Mesenchymal stem cell (in vitro differentiated cells and primary cell): ENCODE measurements around the gene DDX11.
"Not testable (repeated sequence)": the region's sequence is repeated elsewhere in the genome, so short reads cannot be mapped to it uniquely, and the experiment has no call there.

Experiments
- DNase-seq: peaks from one replicate; pipeline ENCODE4 v3.0.0-alpha.2; 2013
- H2AFZ ChIP-seq: one replicate; pipeline ENCODE4 v1.6.1; 2013; ENCODE audit warnings: low read depth, mild to moderate bottlenecking, control low read depth, inconsistent platforms, low read length, moderate library complexity
- H2AK5ac ChIP-seq: 2 replicates; pipeline ENCODE4 v1.6.1; 2013; ENCODE audit warnings: low read length, moderate library complexity, mild to moderate bottlenecking, inconsistent platforms; ENCODE audit not compliant: severe bottlenecking
- H2BK120ac ChIP-seq: one replicate; pipeline ENCODE4 v1.6.1; 2013; ENCODE audit warnings: low read depth, mild to moderate bottlenecking, inconsistent platforms, low read length, moderate library complexity
- H2BK12ac ChIP-seq, 2 experiments: one replicate each; pipeline ENCODE4 v1.6.1; 2013; ENCODE audit warnings: inconsistent platforms in 2 of 2, low read length in 2 of 2, mild to moderate bottlenecking in 2 of 2, moderate library complexity in 2 of 2, control low read depth in 1 of 2
- H2BK15ac ChIP-seq: one replicate; pipeline ENCODE4 v1.6.1; 2013; ENCODE audit warnings: mild to moderate bottlenecking, low read depth, inconsistent platforms; ENCODE audit not compliant: poor library complexity, severe bottlenecking
- H2BK5ac ChIP-seq: 2 replicates; pipeline ENCODE4 v1.6.1; 2013; ENCODE audit warnings: low read depth, mild to moderate bottlenecking, low read length, control low read depth, inconsistent platforms; ENCODE audit not compliant: poor library complexity, severe bottlenecking
- H3K14ac ChIP-seq, 2 experiments: one replicate each; pipeline ENCODE4 v1.6.1; 2013; ENCODE audit warnings: inconsistent platforms in 2 of 2, low read length in 2 of 2, control low read depth in 1 of 2, mild to moderate bottlenecking in 1 of 2, moderate library complexity in 1 of 2
- H3K18ac ChIP-seq, 2 experiments: one replicate each; pipeline ENCODE4 v1.6.1; 2013; ENCODE audit warnings: inconsistent platforms in 2 of 2, low read length in 2 of 2, control low read depth in 1 of 2, low read depth in 1 of 2, mild to moderate bottlenecking in 1 of 2
- H3K23ac ChIP-seq, 2 experiments: one replicate each; pipeline ENCODE4 v1.6.1; 2013; ENCODE audit warnings: inconsistent platforms in 2 of 2, low read length in 2 of 2, mild to moderate bottlenecking in 2 of 2, moderate library complexity in 2 of 2, control low read depth in 1 of 2
- H3K27ac ChIP-seq: 2 replicates; pipeline ENCODE4 v1.5.1; 2013; ENCODE audit warnings: mild to moderate bottlenecking, moderate library complexity, low read length, control low read depth, inconsistent platforms; ENCODE audit not compliant: poor library complexity, severe bottlenecking
- H3K27me3 ChIP-seq, 2 experiments: 2 replicates each; pipeline versions ENCODE4 v1.6.1 to v1.7.0; 2013; ENCODE audit warnings: low read length in 2 of 2, mild to moderate bottlenecking in 2 of 2, moderate library complexity in 2 of 2, control low read depth in 1 of 2, inconsistent platforms in 1 of 2; ENCODE audit not compliant: control insufficient read depth in 1 of 2, insufficient read depth in 1 of 2
- H3K36me3 ChIP-seq, 2 experiments: 2 replicates each; pipeline versions ENCODE4 v1.6.1 to v1.7.0; 2013; ENCODE audit warnings: low read length in 2 of 2, control low read depth in 1 of 2, inconsistent platforms in 1 of 2, low read depth in 1 of 2, mild to moderate bottlenecking in 1 of 2; ENCODE audit not compliant: insufficient read depth in 2 of 2, control insufficient read depth in 1 of 2
- H3K4ac ChIP-seq, 2 experiments: one replicate each; pipeline ENCODE4 v1.6.1; 2013; ENCODE audit warnings: inconsistent platforms in 2 of 2, low read length in 2 of 2, mild to moderate bottlenecking in 2 of 2, moderate library complexity in 2 of 2, control low read depth in 1 of 2, low read depth in 1 of 2
- H3K4me1 ChIP-seq: 2 replicates; pipeline ENCODE4 v1.6.1; 2013; ENCODE audit warnings: low read depth, low read length, control low read depth; ENCODE audit not compliant: control insufficient read depth, insufficient read depth
- H3K4me2 ChIP-seq: 2 replicates; pipeline ENCODE4 v1.6.1; 2013; ENCODE audit warnings: low read length, mild to moderate bottlenecking, inconsistent platforms; ENCODE audit not compliant: poor library complexity, severe bottlenecking
- H3K4me3 ChIP-seq, 2 experiments: 2 replicates each; pipeline versions ENCODE4 v1.5.1 to v1.7.0; 2013; ENCODE audit warnings: low read length in 2 of 2, mild to moderate bottlenecking in 2 of 2, control low read depth in 1 of 2, low read depth in 1 of 2; ENCODE audit not compliant: insufficient read depth in 1 of 2
- H3K79me1 ChIP-seq: replicated peaks from 2 replicates; pipeline ENCODE4 v1.6.1; 2013; ENCODE audit warnings: mild to moderate bottlenecking, control low read depth, low read length, inconsistent platforms; ENCODE audit not compliant: poor library complexity, severe bottlenecking
- H3K9ac ChIP-seq: 2 replicates; pipeline ENCODE4 v1.7.0; 2013; ENCODE audit warnings: mild to moderate bottlenecking, low read length, moderate library complexity
- H3K9me3 ChIP-seq: 2 replicates; pipeline ENCODE4 v1.7.0; 2013; ENCODE audit warnings: mild to moderate bottlenecking, low read length; ENCODE audit not compliant: control insufficient read depth
- H4K8ac ChIP-seq: one replicate; pipeline ENCODE4 v1.6.1; 2013; ENCODE audit warnings: inconsistent platforms, mild to moderate bottlenecking, low read length, moderate library complexity
- H4K91ac ChIP-seq: one replicate; pipeline ENCODE4 v1.6.1; 2013; ENCODE audit warnings: mild to moderate bottlenecking, low read length, inconsistent platforms
- WGBS: methylation state at CpG from one replicate; pipeline ENCODE4 v1.1.7; 2013; ENCODE audit warnings: mixed read lengths; 5-methylcytosine and 5-hydroxymethylcytosine counted together

The DDX11 gene

GRCh38 chr12:31103561-31103975, 29.9 kb downstream of the DDX11 start:
- not testable (repeated sequence) for H3K4me3 ChIP-seq, H2BK5ac ChIP-seq, H3K23ac ChIP-seq, H2AK5ac ChIP-seq, H3K79me1 ChIP-seq, H3K27me3 ChIP-seq, H3K4me2 ChIP-seq, H3K18ac ChIP-seq, H3K27ac ChIP-seq, H2BK15ac ChIP-seq, H2BK12ac ChIP-seq, DNase-seq, H4K91ac ChIP-seq, H3K4ac ChIP-seq, H3K14ac ChIP-seq, H4K8ac ChIP-seq, H3K9me3 ChIP-seq, H2AFZ ChIP-seq, H3K9ac ChIP-seq, H2BK120ac ChIP-seq, H3K4me1 ChIP-seq
- H3K36me3 ChIP-seq: peaks cover 0 to 52% of the 10 kb centered on the region in 2 experiments
- WGBS: 90% methylated on average over 16 of the region's 16 CpGs

- H3K4me3 ChIP-seq, H2BK120ac ChIP-seq, H2BK5ac ChIP-seq, H4K91ac ChIP-seq, H3K14ac ChIP-seq, H2BK12ac ChIP-seq, H3K4me2 ChIP-seq, H3K18ac ChIP-seq, H3K9ac ChIP-seq, H3K23ac ChIP-seq, H2AK5ac ChIP-seq, H4K8ac ChIP-seq, H3K27me3 ChIP-seq, H3K4ac ChIP-seq, H3K4me1 ChIP-seq, H3K9me3 ChIP-seq, DNase-seq, H2AFZ ChIP-seq, H2BK15ac ChIP-seq, H3K79me1 ChIP-seq, H3K27ac ChIP-seq: not testable (repeated sequence)
- 84% methylated on average over 4 of the region's 4 CpGs for WGBS
- H3K36me3 ChIP-seq: peaks cover 0 to 52% of the 10 kb centered on the region in 2 experiments
Observed at GRCh38 chr12:31104220-31104619, 30.6 kb downstream of the DDX11 start.

- 96% methylated on average over 11 of the region's 14 CpGs for WGBS
- H3K4ac ChIP-seq, H3K4me3 ChIP-seq, H3K4me2 ChIP-seq, H2BK12ac ChIP-seq, H3K79me1 ChIP-seq, H3K14ac ChIP-seq, H4K8ac ChIP-seq, H4K91ac ChIP-seq, H3K23ac ChIP-seq, H3K27me3 ChIP-seq, H3K4me1 ChIP-seq, H2AFZ ChIP-seq, H3K9me3 ChIP-seq, H3K27ac ChIP-seq, H2BK15ac ChIP-seq, H2BK120ac ChIP-seq, H3K18ac ChIP-seq, H2BK5ac ChIP-seq, DNase-seq, H2AK5ac ChIP-seq, H3K9ac ChIP-seq: not testable (repeated sequence)
- peaks cover 0 to 52% of the 10 kb centered on the region in 2 experiments for H3K36me3 ChIP-seq
Observed at GRCh38 chr12:31104773-31105172, 31.1 kb downstream of the DDX11 start.

GRCh38 chr12:31105668-31106067, 32.0 kb downstream of the DDX11 start:
- Histone ChIP-seq H3K36me3 (peaks cover 0 to 49% of the 10 kb centered on the region in 2 experiments), H3K9ac (no peak overlapping the region), H3K27me3 (no peaks in the 10 kb centered on the region), H3K14ac (no peak overlapping the region), H3K79me1 (no peaks in the 10 kb centered on the region), H3K4me2 (no peak overlapping the region), H2BK12ac (no peak overlapping the region), H3K4ac (no peak overlapping the region), H3K23ac (no peak overlapping the region), H2BK5ac (no peak overlapping the region), H3K27ac (no peak overlapping the region), H2BK120ac (no peak overlapping the region), H4K8ac (no peak overlapping the region), H2BK15ac (no peak overlapping the region), H3K4me3 (no peak overlapping the region), H2AK5ac (no peak overlapping the region), H3K4me1 (no peaks in the 10 kb centered on the region), H3K9me3 (no peaks in the 10 kb centered on the region), H3K18ac (no peak overlapping the region), H2AFZ (no peak overlapping the region), H4K91ac (no peak overlapping the region)
- WGBS: 87% methylated on average over 8 of the region's 8 CpGs
- no peak for DNase-seq
